GM18505 (cell line): ENCODE results near the gene LSR.

ENCODE experiments used
- ATAC-seq: cut with Tn5 transposase; IDR thresholded peaks from one replicate; pipeline ENCODE4 v1.9.1; 2021; ENCODE audit not compliant: unreplicated experiment
- POLR2A ChIP-seq: IDR thresholded peaks from 4 replicates; pipeline ENCODE4 v1.6.1; 2011; ENCODE audit warnings: borderline replicate concordance; ENCODE audit not compliant: insufficient read depth, insufficient read length; ENCODE audit errors: extremely low read depth

LSR gene

GRCh38 chr19:35294328-35294727 is 45.5 kb downstream of the LSR start:
- no peak for TF ChIP-seq POLR2A

DNA sequence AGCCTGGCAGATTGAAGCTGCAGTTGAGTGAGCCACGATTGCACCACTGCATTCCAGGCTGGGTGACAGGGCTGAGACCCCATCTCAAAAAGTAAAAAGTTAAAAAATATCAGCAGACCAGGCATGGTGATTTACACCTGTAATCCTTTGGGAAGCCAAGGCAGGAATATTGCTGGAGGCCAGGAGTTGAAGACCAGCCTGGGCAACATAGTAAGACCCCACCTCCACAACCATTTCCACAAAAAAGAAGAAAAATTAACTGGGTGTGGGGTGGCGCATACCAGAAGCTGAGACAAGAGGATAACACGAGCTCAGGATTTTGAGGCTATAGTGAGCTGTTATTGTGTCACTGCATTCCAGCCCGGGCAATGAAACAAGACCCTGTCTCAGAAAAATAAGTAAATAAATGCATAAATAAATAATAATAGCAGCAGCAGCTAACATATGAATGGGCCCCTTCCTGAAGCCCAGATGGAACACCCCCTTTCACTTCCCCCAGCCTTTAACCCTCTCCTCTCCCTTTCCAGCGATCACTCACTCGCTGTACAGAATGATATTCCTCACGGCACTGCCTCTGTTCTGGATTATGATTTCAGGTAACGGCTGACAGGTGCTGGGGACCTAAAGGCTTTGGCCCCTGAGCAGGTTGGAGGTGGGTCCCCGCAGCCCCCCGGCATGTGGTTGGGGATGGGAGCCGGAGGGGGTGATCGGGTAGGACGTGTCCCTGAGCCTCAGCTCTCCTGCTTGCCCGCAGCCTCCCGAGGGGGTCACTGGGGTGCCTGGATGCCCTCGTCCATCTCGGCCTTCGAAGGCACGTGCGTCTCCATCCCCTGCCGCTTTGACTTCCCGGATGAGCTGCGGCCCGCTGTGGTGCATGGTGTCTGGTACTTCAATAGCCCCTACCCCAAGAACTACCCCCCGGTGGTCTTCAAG is 46.3 kb downstream of the LSR start:
- TF ChIP-seq POLR2A: no peak
- ATAC-seq: no peak

More at GRCh38 chr19:35294328-35294727, 45.5 kb downstream of the LSR start:
- ATAC-seq: no peak

DNA sequence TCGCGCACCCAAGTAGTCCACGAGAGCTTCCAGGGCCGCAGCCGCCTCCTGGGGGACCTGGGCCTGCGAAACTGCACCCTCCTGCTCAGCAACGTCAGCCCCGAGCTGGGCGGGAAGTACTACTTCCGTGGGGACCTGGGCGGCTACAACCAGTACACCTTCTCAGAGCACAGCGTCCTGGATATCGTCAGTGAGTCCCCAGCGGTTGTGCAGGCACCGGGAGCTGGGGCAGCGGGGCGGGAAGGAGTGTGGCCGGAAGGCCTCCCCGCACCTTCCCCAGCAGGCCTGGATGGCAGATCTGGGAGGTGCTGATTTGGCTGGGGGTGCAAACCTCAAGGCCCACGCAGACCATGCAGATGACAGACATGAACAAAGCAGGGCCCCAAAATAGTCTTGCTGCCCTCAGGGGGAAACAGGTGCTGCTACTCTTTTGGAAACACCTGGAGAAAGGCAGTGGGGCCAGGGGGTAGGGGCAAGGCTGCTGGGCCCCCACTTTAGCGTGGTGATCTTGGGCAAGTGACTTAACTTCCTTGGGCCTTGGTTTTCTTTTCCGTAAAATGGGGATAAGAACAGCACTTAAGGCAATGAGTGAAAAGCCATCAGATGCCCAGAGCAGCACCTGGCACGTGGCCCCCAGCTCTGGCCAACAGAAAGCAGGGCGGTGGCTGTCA is 47.1 kb downstream of the LSR start:
- no peak for ATAC-seq

DNA sequence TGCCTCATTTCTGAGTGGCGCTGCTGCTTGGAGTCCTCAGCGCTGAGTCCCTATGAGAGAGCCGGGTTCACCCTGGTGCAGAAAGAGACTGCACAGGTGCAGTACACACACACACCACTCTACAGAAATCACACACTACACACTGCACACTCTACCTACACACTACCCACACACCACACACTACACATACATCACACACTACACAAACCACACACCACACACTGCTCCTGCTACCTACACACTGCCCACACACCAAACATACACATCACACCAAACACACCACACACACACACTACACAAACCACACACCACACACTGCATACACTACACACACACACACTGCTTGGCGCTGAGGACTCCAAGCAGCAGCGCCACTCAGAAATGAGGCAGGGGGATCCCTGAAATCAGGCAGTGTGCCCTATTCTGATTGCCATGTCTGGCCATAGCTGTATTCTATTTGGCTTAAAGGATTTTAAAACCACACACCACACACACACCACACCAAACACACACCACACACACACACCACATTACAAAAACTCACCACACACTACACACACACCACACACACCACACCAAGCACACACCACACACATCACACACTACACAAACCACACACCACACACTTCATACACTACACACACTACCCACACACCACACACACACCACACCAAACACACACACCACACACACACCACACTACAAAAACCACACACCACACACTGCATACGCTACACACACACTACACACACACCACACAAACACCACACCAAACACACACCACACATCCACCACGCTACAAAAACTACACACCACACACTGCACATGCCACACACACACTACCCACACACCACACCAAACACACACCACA is 48.1 kb downstream of the LSR start:
- TF ChIP-seq POLR2A: no peak
- ATAC-seq: no peak

More for the DNA sequence above, 47.1 kb downstream of the LSR start:
- no peak for TF ChIP-seq POLR2A

- ATAC-seq: no peak
- no peak for TF ChIP-seq POLR2A
Measured at GRCh38 chr19:35297515-35297848, 48.7 kb downstream of the LSR start.

- no peak for ATAC-seq
- no peak for TF ChIP-seq POLR2A
Measured at GRCh38 chr19:35297922-35298321, 49.1 kb downstream of the LSR start.

- no peak for ATAC-seq
- TF ChIP-seq POLR2A: no peak
Measured at GRCh38 chr19:35298561-35298972, 49.8 kb downstream of the LSR start.

- no peak for ATAC-seq
- no peak for TF ChIP-seq POLR2A
Measured at GRCh38 chr19:35299523-35300338, 50.9 kb downstream of the LSR start.

GRCh38 chr19:35300339-35300649 is 51.5 kb downstream of the LSR start:
- no peak for TF ChIP-seq POLR2A
- no peak for ATAC-seq

- ATAC-seq: no peak
Measured at GRCh38 chr19:35301961-35302360, 53.2 kb downstream of the LSR start.

DNA sequence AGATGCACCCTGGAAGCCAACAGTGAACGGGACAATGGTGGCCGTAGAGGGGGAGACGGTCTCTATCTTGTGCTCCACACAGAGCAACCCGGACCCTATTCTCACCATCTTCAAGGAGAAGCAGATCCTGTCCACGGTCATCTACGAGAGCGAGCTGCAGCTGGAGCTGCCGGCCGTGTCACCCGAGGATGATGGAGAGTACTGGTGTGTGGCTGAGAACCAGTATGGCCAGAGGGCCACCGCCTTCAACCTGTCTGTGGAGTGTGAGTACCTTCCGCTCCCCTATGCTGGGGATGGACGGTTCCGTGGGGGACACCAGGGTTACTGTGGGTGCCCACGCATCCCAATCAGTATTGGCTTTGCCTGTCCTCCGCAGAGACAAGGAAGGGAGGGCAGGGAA is 53.6 kb downstream of the LSR start:
- no peak for ATAC-seq
- no peak for TF ChIP-seq POLR2A

More at GRCh38 chr19:35301961-35302360, 53.2 kb downstream of the LSR start:
- no peak for TF ChIP-seq POLR2A

GRCh38 chr19:35303357-35303915 is 54.6 kb downstream of the LSR start:
- ATAC-seq: no peak
- TF ChIP-seq POLR2A: no peak
